Measurements from ENCODE around the gene PAF1.
"Not testable (repeated sequence)": the region's sequence is repeated elsewhere in the genome, so short reads cannot be mapped to it uniquely, and the experiment has no call there.

Gene PAF1

DNA sequence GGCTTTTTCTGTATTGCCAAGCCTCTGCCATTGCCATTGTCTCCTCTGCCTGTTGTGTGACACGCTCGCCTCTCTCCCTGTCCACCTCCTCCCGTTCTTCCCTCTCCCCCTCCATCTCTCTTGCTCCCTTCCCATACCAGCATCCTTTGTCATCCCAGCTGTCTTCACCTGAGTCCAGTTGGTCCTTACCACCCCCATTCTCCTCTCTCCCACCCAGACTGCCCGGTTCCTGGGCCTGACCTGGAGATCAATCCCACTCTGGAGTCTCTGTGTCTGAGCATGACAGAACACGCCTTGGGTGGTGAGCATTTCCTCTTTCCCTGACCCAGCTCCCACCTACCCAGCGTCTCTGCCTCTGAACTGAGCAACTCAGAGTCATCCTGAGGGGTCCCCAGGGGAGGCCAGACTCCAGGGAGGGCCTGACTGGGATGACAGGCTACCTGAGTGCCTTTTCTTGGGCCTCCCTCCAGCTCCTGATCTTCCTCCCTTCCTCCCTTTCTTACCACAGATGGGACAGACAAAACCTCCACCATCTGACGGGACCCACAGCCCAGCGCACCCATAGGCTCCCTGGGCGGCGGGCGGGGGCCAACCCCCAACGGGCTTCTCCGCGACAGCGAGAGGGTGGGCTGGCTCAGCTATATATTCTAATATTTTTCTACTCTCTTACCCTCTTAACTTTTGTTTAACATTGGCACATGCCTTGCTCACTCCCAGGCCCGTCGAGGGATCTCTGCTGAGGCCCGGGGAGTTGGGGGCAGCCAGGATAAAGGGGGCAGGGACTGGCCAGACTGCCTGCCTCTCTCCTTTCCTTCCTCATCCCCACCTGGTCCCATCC lies 7.7 kb downstream of the PAF1 start:
- no peak for DNase-seq (ENCODE audit: low read depth)

- no peak for DNase-seq (ENCODE audit: low read depth)
Measured at GRCh38 chr19:39381910-39382611, 8.8 kb downstream of the PAF1 start.

- no peak for DNase-seq (ENCODE audit: low read depth)
Measured at GRCh38 chr19:39380521-39381502, 10.1 kb downstream of the PAF1 start.

- DNase-seq (ENCODE audit: low read depth), result no peak
Measured at GRCh38 chr19:39379865-39380396, 11.0 kb downstream of the PAF1 start.

DNA sequence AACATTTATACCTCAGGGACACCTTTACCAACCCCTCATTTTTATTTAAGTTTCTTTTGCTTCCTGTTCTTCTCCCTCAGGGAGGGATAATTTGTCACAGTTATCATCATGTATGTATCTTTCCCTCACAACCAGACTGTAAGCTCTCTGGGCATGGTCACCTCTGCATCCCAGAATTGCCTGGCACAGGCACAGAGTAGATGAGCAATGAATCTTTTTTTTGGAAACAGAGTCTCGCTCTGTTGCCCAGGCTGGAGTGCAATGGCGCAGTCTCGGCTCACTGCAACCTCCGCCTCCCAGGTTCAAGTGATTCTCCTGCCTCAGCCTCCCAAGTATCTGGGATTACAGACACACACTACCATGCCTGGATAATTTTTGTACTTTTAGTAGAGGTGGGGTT lies 11.5 kb downstream of the PAF1 start:
- DNase-seq (ENCODE audit: low read depth), result not testable (repeated sequence)

DNA sequence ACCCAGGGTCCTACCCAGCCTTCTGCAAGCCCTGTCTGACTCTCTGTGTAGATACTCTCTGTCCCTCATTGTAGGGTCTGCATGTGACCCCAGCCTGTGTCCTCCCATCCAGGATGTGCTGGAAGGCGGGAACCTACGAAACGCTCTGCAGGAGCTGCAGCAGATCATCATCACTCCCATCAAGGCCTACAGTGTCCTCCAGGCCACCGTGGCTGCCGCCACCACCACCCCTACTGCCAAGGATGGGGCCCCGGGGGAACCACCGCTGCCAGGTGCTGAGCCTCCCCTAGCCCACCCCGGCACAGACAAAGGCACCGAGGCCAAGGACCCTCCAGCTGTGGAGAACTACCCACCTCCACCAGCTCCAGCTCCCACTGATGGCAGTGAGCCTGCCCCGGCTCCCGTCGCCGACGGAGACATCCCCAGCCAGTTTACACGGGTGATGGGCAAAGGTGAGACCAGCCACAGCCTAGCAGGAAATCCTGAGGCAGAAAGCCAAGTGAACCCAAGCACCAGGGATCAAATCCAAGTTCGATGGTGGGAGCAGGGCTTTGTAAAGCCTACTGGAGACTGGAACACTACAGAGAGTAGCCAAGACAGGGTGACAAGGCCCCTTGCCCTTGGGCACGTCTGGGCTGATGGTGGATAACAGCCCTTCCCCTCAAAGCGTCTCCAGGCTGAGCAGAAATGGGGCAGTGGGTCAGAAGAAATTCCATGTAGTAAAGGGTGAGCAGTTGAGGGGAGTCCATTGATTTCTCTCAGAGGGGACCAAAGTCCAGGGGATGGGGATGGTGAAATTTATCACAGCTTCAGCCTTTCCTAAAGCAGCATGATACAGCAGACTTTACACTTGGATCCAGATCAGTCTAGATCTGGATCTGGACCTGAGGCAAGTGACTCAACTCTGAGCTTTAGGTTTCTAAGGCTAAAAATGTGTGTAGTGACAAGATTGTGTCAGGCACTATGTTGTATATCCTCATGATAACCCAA lies 13.2 kb downstream of the PAF1 start:
- DNase-seq (ENCODE audit: low read depth), result no peak

GRCh38 chr19:39375929-39376328 lies 15.0 kb downstream of the PAF1 start:
- no peak for DNase-seq (ENCODE audit: low read depth)

DNA sequence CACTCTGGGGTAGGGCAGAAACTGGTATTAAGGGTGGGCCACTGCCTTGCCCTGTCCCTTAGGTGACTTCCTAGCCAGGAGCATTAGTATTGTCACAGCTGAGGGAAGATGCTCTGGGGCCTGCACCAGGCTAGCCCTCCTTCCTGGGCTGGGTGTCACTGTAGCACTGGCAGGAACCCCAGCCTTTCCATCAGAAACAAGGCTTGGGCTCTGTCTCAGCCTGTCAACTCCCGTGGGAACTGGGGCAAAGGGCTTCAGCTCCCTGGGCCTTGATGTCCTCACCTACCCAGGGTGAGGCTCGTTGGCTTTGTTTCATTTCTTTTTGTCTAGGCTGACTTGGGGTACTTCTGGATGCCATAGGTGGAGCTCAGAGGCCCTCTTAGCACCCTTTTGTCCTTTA lies 18.0 kb downstream of the PAF1 start:
- no peak for DNase-seq (ENCODE audit: low read depth)

DNA sequence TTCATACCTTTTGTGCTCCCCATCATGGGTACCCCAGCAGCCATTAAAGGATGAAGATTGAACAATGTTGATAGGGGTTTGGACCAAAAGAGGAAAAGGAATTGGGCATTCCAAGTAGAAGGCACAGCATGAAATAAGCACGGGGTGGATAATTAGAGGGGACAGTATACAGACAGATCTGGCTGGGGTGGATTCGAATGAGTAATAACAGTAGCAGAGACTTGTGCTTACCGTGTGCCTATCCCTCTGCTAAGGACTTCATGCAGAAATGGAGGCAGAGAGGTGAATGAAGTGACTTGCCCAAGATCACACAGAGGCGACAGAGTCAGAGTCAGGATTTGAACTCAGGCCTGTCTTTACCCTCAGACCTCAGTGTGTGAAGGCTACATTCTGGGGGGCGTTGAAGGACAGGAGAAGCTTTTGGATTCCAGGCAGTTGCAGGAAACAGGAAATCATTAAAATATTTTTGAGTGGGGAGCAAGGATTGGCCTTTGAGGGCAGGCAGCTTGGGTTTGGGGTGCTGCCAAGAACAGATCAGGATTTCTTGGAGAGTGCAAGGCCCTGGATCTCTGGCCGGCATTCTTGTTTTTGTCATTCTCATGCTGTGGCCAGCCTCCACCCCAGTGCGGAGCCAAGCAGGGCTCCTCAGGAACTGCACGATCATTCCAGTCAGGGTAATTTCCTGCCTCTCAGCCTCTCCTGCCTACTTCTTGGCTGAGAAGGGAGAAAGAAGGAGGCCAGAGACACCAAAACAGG lies 18.7 kb downstream of the PAF1 start:
- no peak for DNase-seq (ENCODE audit: low read depth)

- no peak for DNase-seq (ENCODE audit: low read depth)
Measured at GRCh38 chr19:39370735-39371134, 20.2 kb downstream of the PAF1 start.

- no peak for DNase-seq (ENCODE audit: low read depth)
Measured at GRCh38 chr19:39369200-39369599, 21.7 kb downstream of the PAF1 start.

DNA sequence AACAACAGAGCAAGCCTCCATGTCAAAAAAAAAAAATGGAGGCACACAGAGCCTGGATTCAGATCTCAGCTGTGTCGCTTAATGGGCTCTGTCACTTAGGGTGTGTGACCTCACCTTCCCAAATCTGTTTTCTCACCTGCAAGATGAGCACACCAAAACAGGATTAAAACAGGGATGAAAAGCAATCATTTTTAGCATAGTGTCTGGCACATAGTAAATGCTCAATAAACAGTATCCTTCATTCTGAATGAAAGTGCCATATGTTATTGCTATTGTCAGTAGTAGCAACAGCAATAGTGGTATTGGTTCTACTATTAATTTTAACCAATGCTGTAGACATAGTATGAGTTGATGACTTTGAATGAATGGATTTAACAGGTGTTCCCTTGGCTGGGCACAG lies 25.4 kb downstream of the PAF1 start:
- no peak for DNase-seq (ENCODE audit: low read depth)

DNA sequence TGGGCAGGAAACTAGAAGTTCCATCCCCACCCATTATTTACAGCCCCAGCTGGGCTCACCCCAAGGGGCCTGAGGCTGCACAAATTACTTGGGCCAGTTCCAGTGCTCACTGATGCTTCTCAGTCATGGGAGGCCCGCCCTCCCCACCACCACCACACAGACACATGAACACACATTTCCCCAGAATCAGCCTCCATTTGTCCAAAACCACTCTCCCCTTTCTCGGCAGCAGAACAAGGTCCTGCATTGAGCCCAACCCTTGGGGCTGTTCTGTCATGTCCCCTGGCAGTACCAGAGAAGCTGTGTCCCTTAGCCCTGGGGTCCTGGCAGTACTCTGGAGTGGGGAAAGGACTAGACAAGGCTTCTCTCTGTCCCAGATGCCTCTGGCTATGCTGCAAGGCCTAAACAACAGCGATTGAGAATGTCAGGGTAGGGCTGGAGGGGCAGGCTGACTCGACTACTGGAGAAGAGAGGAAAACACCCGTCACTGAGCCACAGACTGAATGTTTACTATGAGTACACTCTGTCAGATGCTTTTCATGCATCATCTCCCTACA lies 26.9 kb downstream of the PAF1 start:
- DNase-seq (ENCODE audit: low read depth), result no peak

GRCh38 chr19:39362682-39363657 lies 27.9 kb downstream of the PAF1 start:
- DNase-seq (ENCODE audit: low read depth), result no peak

DNA sequence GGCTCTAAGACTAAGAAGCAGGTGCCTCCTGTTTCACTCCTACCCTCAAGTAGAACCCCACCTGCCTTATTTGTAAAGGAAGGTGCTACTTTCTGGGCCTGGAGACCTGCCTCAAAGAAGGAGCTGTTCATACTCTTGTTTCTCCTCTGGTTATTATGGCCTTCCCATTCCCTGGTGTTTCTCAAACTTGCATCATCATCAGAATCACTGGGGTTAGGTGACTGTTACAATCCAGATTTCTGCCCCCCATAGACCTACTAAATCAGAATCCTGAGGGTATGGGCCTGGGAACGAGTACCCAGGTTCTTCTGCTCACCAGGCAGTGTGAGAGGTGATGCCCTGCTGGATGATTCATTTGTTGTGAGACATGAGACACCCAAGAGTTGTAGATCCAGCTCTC lies 30.3 kb downstream of the PAF1 start:
- no peak for DNase-seq (ENCODE audit: low read depth)

GRCh38 chr19:39359026-39359425 lies 31.9 kb downstream of the PAF1 start:
- no peak for DNase-seq (ENCODE audit: low read depth)

GRCh38 chr19:39356647-39357046 lies 34.3 kb downstream of the PAF1 start:
- no peak for DNase-seq (ENCODE audit: low read depth)

GRCh38 chr19:39356073-39356472 lies 34.8 kb downstream of the PAF1 start:
- no peak for DNase-seq (ENCODE audit: low read depth)

DNA sequence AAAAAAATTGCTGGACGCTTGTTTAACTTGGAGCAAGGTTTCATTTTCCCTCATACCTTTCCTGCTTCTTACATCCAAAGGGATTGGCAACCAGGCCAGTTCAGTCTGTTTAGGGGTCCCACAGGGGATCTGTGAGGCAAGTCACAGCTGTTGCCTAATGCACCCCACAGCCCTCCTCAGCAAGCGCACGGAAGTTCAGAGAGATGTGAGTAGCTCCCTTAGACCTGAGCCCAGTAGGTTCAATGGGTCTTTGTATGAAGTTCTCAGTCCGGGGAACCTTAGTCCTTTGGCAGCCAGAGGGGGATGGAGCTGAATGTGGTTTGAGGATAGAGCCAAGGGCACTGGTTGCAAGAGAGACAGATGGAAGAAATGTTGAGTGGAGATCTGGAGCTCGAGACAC lies 35.7 kb downstream of the PAF1 start:
- DNase-seq (ENCODE audit: low read depth), result no peak
